ENCODE results near the gene CD44.

CD44 gene

GRCh38 chr11:35241083-35241482 lies 102.1 kb downstream of the CD44 start:
- DNase-seq = no peak

- no peak for DNase-seq
Observed at GRCh38 chr11:35241531-35241930, 102.6 kb downstream of the CD44 start.

- no peak for DNase-seq
Observed at GRCh38 chr11:35242412-35243242, 103.7 kb downstream of the CD44 start.

- no peak for DNase-seq
Observed at GRCh38 chr11:35243774-35244173, 104.8 kb downstream of the CD44 start.

- no peak for DNase-seq
Observed at GRCh38 chr11:35245056-35245455, 106.1 kb downstream of the CD44 start.

- DNase-seq = no peak
Observed at GRCh38 chr11:35245786-35246185, 106.8 kb downstream of the CD44 start.

GRCh38 chr11:35246745-35247144 lies 107.8 kb downstream of the CD44 start:
- no peak for DNase-seq

- no peak for DNase-seq
Observed at GRCh38 chr11:35247428-35247827, 108.5 kb downstream of the CD44 start.

- DNase-seq = no peak
Observed at GRCh38 chr11:35247863-35248262, 108.9 kb downstream of the CD44 start.

GRCh38 chr11:35248558-35249323 lies 109.8 kb downstream of the CD44 start:
- no peak for DNase-seq

- no peak for DNase-seq
Observed at GRCh38 chr11:35250192-35250591, 111.2 kb downstream of the CD44 start.

GRCh38 chr11:35250621-35251020 lies 111.7 kb downstream of the CD44 start:
- no peak for DNase-seq

- no peak for DNase-seq
Observed at GRCh38 chr11:35253237-35253636, 114.3 kb downstream of the CD44 start.

GRCh38 chr11:35255514-35255913 lies 116.5 kb downstream of the CD44 start:
- no peak for DNase-seq

- no peak for DNase-seq
Observed at GRCh38 chr11:35256296-35256695, 117.3 kb downstream of the CD44 start.

GRCh38 chr11:35257281-35257680 lies 118.3 kb downstream of the CD44 start:
- DNase-seq = no peak

GRCh38 chr11:35259529-35259928 lies 120.6 kb downstream of the CD44 start:
- DNase-seq = no peak

GRCh38 chr11:35260342-35260985 lies 121.5 kb downstream of the CD44 start:
- DNase-seq = no peak

- DNase-seq = no peak
Observed at GRCh38 chr11:35261197-35261596, 122.2 kb downstream of the CD44 start.

- no peak for DNase-seq
Observed at GRCh38 chr11:35262056-35262455, 123.1 kb downstream of the CD44 start.

GRCh38 chr11:35262735-35263134 lies 123.8 kb downstream of the CD44 start:
- DNase-seq = no peak

- DNase-seq = no peak
Observed at GRCh38 chr11:35265755-35266454, 126.9 kb downstream of the CD44 start.

- no peak for DNase-seq
Observed at GRCh38 chr11:35267504-35267903, 128.5 kb downstream of the CD44 start.

All from cortex of kidney (tissue), 1 donor.